ENCODE data around the gene TGM6.

The TGM6 gene

GRCh38 chr20:2365091-2365490 is 15.6 kb upstream of the TGM6 start:
- DNase-seq: no peak

GRCh38 chr20:2365666-2366065 is 15.0 kb upstream of the TGM6 start:
- no peak for DNase-seq

DNA sequence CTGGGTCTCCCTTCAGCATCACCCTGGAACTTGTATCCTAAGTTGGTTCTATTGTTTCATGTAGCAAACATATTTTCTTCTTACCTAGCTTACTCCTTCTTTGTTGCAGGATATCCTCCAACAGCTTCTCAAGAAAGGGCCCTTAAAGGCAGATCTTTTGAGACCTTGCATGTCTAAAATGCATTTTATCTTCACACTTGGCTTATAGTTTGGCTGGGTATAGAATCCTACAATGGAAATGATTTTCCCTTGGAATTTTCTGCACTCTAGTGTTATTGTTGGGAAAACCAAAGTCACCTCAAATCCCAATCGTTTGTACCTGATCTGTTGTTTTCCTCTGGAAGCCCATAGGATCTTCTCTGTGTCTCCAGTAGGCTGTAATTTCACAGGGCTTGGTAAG is 12.1 kb upstream of the TGM6 start:
- DNase-seq: no peak

GRCh38 chr20:2373098-2373497 is 7.6 kb upstream of the TGM6 start:
- no peak for DNase-seq

GRCh38 chr20:2374346-2375125 is 6.2 kb upstream of the TGM6 start:
- no peak for DNase-seq

DNA sequence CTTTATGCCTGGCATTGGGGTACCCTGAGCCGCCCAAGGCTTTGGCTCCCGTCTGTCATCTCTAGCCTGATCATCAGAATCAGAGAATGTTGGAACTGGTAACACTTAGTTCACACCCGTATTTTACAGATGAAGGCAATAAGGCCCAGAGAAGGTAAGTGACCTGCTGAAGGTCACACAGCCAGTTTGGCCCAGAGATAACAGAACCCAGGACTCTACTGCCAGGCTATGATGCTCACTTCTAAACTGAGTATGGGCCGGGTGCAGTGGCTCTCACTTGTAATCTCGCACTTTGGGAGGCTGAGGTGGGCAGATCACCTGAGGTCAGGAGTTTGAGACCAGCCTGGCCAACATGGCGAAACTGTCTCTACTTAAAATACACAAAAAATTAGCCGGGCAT is 1.8 kb upstream of the TGM6 start:
- peak in 1 of 2 experiments; percentile 2 for DNase-seq

DNA sequence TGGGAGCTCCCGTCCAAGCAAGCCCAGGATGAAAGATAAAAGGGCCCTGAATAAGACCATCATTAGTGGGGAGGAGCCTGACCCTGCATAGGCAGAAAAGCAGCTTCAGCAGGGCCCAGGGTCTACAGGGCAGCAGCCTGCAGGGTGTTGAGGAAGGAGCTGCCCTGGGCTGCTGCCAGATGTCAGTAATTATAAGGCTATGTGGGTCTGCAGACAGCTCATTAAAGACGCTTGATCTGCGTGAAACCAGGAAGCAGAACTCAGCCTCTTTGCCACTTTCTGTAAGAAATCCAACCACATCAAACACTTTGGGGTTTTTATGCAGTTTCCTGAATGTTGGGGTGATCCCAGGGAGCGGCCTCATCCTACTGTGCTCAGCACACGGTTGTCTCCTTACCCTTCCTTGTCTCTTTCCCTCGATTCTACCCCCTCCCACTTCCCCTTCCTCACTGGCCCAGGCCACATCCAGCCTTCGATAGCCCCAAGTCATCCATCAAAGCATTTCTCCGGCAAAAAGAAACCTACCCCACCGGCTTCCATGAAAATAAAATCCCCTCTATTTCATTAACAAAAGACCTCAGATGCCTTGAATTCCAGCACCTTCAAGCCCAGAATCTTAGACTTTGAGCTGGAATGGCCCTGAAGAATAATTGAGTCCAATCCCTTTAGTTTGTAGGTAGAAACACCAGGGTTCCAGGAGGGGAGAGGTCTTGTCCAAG is 1.0 kb upstream of the TGM6 start:
- DNase-seq: peak; percentile 94 to 95

- DNase-seq: no peak
Observed at GRCh38 chr20:2381303-2381702, 602 bp downstream of the TGM6 start.

- no peak for DNase-seq
Observed at GRCh38 chr20:2382833-2383232, 2.1 kb downstream of the TGM6 start.

- DNase-seq: no peak
Observed at GRCh38 chr20:2385026-2385425, 4.3 kb downstream of the TGM6 start.

GRCh38 chr20:2385496-2385895 is 4.8 kb downstream of the TGM6 start:
- no peak for DNase-seq

- no peak for DNase-seq
Observed at GRCh38 chr20:2386516-2387179, 5.9 kb downstream of the TGM6 start.

DNA sequence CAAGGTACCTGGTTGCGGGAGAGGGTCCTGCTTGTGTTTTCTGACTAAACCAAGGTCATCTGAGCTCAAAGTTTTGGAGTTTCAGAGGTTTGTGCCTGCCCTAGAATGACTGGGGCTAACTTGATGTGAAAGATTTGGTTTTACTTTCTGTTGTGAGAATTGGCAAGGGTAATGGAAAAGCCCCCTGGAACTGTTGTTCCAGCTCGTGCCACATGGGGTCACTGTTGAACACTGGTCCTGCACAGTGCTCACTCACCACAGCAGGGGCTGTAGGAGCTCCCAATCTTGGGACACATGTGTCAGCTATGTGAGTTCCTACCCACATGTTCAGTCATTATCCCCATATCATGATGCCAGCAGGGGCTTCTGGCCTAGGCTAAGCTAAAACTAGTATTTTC is 6.5 kb downstream of the TGM6 start:
- DNase-seq: peak; percentile 10 to 39

DNA sequence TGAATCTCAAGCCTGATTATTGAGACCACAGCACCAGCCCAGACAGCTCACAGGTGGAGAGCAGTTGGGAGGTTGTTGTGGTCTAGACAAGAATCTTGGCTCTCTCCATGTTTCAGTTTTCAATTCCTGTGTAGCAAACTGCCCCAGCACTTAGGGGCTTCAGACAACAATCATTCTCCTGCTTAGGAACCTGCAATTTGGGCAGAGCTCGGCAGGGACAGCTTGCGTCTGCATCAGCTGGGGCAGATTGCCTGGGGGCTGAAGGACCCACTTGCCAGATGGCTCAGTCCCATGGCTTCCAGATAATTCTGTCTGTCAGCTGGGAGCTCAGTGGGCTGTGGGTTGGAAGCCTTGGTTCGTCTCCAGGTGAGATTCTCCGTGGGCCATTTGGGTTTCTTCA is 6.9 kb downstream of the TGM6 start:
- DNase-seq: no peak

DNA sequence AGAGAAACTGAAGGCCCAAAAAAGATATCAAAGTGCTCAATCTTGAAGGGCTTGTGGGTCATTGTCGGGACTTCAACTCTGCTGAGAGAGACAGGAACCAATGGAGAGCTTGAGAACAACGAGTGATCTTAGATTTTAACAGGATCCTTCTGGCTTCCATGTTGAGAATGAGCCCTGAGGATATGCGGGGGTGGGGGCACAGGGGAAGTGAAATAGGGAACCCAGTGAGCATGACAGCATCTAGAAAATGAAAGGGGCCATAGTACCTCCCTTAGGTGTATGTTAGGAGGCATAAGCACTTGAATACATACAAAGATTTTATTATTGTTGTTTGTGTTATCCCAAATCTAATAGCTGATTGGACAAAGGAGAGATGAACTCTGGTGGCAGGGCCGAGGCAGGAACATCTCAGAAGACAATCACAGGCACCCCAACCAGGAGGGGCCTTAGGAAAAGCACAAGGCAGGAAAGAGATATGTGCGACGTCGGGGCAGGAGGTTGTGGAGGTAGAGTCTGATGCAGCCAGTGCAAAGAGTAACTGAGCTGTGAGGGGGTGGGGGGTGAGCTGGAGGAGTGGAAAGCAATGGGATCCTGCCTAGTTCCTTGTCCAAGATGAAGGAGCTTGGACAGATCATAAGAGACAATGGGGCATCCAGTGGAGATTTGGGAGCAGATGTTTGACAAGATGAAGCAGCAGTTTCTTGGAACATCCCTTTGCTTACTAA is 10.4 kb downstream of the TGM6 start:
- no peak for DNase-seq

DNA sequence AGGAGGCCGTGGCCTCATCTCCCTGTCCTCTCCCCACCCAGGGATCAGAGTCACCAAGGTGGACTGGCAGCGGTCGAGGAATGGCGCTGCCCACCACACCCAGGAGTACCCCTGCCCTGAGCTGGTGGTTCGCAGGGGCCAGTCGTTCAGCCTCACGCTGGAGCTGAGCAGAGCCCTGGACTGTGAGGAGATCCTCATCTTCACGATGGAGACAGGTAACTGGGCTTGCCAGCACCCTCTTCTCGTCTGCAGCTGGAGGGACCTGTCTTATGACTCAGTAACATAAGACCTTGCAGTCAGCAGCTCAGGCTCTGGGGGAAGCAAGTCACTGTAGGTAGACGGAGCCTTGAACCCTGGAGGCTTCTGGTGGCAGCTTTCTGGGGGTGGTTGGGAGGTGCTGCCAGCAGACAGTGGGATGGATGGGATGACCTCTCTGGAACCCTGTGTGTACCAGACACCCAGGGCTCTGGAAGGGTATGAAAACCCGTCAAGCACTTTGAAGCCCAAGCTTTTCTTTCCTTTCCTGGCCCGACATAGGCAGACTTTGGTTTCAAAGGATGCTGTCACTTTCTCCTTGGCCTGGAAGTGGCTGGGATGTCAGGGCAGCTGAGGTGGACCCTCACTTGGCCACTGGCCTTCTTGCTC is 13.8 kb downstream of the TGM6 start:
- no peak for DNase-seq

- no peak for DNase-seq
Observed at GRCh38 chr20:2395136-2395535, 14.4 kb downstream of the TGM6 start.

GRCh38 chr20:2396241-2396814 is 15.6 kb downstream of the TGM6 start:
- DNase-seq: no peak

DNA sequence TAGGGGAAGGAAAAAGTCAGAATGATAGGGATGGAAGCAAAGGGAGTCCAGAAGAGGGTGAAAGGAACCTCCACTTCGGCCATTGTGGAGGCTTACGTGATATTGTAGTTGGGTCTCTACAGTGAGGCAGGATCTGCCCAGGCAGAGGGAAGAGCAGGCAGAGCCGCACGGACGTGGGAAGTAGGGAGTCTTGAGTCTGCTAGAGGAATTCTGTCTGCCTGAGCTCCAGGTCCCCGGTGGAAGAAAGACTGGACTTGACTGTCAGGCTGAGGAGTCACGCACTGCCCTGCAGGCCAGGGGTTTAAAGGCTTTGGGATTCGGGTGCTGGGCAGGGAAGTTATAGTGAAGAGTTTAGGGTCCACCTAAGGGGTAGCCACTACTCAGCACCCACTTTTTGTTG is 16.4 kb downstream of the TGM6 start:
- DNase-seq: no peak

- DNase-seq: no peak
Observed at GRCh38 chr20:2397595-2398145, 17.0 kb downstream of the TGM6 start.

- no peak for DNase-seq
Observed at GRCh38 chr20:2398449-2398848, 17.7 kb downstream of the TGM6 start.

- DNase-seq: no peak
Observed at GRCh38 chr20:2399390-2399789, 18.7 kb downstream of the TGM6 start.

Measured in Kasumi-1 (cell line).